Right lung (tissue), 5 donors: ENCODE results near the gene ENKD1. TPM values are rescaled to one million over a fixed set of nuclear protein-coding genes. Genes with fewer than 3 reads are reported as not detected.

ENCODE experiments used
- DNase-seq, 2 donors: peaks; one replicate each; pipeline ENCODE4 v3.0.0-alpha.2; 2013
- polyA plus RNA-seq, 5 donors: library from polyadenylated mRNA; unstranded; fragments of 120-200 nt; gene quantifications; one replicate each; pipeline versions ENCODE4 v1.2.1 to v1.2.3, GENCODE V29; 2013; ENCODE audit warnings: inconsistent platforms in 1 of 5, low replicate concordance in 1 of 5; ENCODE audit not compliant: insufficient read length in 5 of 5, insufficient read depth in 1 of 5

Gene ENKD1
- polyA plus RNA-seq, 5 donors, result 18.4 to 34.7 (median 25.3) TPM

GRCh38 chr16:67683767-67684166, 17.2 kb upstream of the ENKD1 start:
- no peak for DNase-seq

GRCh38 chr16:67679935-67680897, 13.7 kb upstream of the ENKD1 start:
- DNase-seq, result no peak

GRCh38 chr16:67678354-67679023, 11.9 kb upstream of the ENKD1 start:
- DNase-seq, result no peak

- DNase-seq, result no peak
Measured at GRCh38 chr16:67677712-67678111, 11.2 kb upstream of the ENKD1 start.

GRCh38 chr16:67676939-67677338, 10.4 kb upstream of the ENKD1 start:
- DNase-seq, result no peak

- DNase-seq, result no peak
Measured at GRCh38 chr16:67676516-67676915, 10.0 kb upstream of the ENKD1 start.

GRCh38 chr16:67675999-67676398, 9.4 kb upstream of the ENKD1 start:
- DNase-seq, result no peak

GRCh38 chr16:67675579-67675935, 9.0 kb upstream of the ENKD1 start:
- DNase-seq, result no peak

- DNase-seq, result no peak
Measured at GRCh38 chr16:67674851-67675578, 8.5 kb upstream of the ENKD1 start.

GRCh38 chr16:67673712-67674580, 7.4 kb upstream of the ENKD1 start:
- peak; percentile 54 to 64 for DNase-seq

- no peak for DNase-seq
Measured at GRCh38 chr16:67672739-67673662, 6.5 kb upstream of the ENKD1 start.

- DNase-seq, result no peak
Measured at GRCh38 chr16:67672306-67672705, 5.8 kb upstream of the ENKD1 start.

GRCh38 chr16:67669499-67670101, 3.0 kb upstream of the ENKD1 start:
- DNase-seq, result no peak

- DNase-seq, result no peak
Measured at GRCh38 chr16:67668495-67669157, 2.1 kb upstream of the ENKD1 start.

- DNase-seq, result peak; percentile 81 to 86
Measured at GRCh38 chr16:67667817-67668494, 1.4 kb upstream of the ENKD1 start.

- DNase-seq, result no peak
Measured at GRCh38 chr16:67667453-67667816, 885 bp upstream of the ENKD1 start.

GRCh38 chr16:67666032-67666551, 458 bp downstream of the ENKD1 start:
- DNase-seq, result no peak

- DNase-seq, result no peak
Measured at GRCh38 chr16:67665598-67665997, 952 bp downstream of the ENKD1 start.
